NCI-H345 treated with DMSO at 0.1 percent for 48 hours (cell line): ENCODE measurements around the gene CDYL.

Experiments
- DNase-seq: peaks from one replicate; lab custom pipeline; 2025; ENCODE audit not compliant: unreplicated experiment; lab: John Stamatoyannopoulos, UW

The CDYL gene

GRCh38 chr6:4953440-4953839 lies 177.2 kb downstream of the CDYL start:
- no peak for DNase-seq

DNA sequence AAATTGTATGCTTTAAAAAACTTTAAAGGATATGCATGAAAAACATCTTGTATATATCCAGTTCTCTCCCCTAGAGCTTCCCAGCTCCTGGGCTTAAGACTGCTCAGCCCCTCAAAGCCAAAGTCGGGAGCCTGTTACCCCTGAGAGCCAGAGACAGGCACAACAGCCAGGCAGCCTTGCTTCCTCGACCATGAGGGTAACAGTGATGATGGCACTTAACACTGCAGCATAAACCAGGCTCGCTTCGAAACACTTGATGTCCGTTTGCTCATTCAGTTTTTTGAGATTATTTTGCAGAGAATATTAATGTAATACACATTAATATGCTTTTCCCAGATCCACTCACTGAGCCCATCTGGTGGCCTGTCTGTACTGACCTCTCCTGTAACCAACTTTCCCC lies 180.4 kb downstream of the CDYL start:
- DNase-seq: no peak

GRCh38 chr6:4957521-4958231 lies 181.5 kb downstream of the CDYL start:
- no peak for DNase-seq

GRCh38 chr6:4958624-4959023 lies 182.4 kb downstream of the CDYL start:
- no peak for DNase-seq

DNA sequence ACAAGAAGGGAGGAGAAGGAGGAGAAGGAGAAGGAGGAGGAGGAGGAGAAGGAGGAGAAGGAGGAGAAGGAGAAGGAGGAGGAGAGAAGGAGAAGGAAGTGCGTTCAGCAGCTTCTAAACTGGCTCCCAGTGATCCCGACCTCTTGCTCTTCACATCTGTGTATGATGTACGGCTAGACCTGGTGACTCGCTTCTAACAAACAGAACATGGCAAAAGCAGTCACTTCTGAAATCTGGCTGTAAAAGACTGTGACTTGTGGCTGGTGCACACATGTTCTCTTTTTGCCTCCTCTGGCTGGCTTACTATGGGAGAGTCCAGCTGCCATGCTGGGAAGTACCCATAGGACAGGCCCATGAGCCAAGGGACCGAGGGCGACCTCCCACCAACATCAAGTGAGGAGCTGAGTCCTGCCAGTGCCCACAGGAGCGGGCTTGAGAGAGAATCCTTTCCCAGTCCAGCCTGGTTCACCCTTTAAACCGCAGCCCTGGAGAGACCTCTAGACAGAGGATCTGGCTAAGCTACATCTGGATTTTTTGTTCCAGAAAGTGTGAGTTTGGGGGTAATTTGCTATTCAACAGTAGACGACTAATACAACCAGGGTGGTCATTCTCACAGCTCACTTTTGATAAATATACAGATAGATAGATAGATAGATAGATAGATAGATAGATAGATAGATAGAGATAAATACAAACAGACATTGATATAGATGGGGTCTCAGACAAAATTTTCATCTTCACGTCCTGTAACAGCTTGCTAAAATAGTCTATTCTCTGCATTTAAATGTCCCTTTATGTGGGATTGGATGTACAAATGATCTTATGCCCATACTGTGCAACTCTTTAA lies 185.3 kb downstream of the CDYL start:
- no peak for DNase-seq

- no peak for DNase-seq
These were observed 186.7 kb downstream of the CDYL start for GRCh38 chr6:4962905-4963304.

DNA sequence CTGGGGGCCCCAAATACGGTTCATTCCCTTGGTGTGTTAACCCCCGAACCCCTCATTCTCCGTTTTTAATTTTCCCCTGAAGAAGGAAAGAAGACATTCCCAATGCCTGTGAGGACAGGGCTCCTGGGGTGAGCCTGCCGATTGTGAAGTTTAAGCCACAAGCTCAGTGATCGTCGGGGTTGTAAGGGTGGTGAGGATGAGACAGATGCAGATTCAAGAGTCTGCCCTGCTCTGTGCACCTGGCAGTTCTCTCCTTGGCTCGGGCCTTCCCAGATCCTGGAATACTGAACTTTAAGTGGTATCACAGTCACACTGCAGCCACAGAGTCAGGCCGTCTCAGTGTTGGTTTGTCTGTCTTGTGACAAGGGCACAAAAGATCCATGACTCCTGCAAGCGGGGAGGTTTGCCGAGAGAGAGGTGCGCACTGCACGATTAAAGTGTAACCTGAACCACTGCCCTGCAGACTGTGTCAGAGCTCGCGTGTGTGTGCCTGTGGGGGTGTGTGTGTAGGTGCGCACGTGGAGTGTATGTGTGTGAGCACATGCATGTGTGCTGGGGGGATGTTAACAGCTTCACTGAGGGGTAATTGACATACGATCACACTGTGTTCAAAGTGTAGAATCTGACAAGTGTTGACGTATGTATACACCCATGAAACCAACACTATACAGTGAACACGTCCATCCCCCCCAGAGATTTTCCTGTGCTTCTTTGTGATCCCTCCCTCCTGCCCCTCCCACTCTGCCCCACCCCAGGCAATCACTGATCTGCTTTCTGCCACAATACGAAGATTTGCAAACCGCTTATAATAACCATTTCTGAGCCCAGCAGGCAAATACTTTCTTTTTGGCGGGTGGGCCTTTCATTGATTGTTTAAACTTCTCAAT lies 188.7 kb downstream of the CDYL start:
- DNase-seq: no peak

DNA sequence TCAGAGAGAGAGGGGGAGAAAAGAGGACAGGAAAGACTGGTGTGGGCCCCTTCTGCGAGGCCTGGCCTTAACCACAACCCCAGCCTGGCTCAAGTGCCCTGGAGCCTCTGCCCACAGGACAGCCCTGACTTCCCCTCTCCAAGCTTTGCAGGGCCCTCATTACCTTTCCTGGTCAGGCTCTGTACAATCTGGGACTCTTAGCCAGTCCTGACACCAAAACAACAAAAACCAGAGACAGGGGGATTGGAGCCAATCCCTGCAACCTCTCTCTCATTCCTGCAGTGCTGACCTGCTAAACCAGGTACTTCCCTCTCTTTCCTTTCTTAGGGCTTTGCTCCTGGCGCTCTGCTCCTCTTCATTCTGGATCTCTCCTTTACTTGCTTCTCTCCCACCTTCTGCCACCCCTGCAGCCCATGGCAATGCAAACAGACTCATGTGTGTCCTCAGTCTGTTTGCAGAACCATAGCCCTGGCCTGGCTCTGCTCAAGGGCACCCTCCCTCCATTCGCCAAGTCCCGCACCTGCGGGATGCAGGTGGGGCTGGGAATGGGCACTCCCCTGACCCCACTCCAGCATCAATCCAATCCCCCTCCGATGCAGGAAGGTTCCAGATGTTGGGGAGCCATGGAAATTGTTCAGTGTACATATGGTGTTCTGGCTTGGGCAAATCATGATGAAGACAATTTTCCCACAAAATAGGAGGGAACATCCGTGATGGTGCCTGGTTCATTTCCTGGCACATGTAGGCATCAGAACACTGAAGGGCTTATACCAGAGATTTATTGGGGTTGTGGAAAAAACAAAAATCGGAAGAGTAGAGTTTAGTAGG lies 189.6 kb downstream of the CDYL start:
- no peak for DNase-seq

DNA sequence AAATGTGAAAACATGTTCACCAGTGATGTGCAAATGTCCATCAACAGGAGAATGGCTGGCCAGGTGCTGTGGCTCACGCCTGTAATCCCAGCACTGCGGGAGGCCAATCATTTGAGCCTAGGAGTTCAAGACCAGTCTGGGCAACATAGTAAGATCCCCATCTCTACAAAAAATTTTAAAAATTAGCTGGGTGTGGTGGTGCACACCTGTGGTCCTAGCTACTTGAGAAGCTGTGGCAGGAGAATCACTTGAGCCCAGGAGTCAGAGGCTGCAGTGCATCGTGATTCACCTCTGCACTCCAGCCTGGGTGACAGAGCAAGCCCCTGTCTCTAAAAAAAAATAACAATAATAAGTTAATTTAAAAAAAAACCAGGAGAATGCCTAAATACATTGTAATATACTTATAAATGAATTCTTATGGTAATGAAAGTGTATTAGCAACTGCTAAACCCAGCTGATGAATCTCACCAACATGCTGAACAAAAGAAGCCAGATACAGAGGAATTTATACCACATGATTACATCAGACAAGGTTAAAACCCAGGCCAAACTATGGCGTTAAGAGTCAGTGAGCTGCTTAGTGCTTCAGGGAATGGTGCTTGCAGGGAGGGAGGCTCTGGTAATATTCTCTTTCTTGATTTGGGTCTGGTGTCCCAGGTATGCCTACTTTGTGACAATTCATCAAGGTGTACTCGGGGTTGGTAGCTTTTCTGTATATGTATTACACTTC lies 191.3 kb downstream of the CDYL start:
- DNase-seq: no peak

DNA sequence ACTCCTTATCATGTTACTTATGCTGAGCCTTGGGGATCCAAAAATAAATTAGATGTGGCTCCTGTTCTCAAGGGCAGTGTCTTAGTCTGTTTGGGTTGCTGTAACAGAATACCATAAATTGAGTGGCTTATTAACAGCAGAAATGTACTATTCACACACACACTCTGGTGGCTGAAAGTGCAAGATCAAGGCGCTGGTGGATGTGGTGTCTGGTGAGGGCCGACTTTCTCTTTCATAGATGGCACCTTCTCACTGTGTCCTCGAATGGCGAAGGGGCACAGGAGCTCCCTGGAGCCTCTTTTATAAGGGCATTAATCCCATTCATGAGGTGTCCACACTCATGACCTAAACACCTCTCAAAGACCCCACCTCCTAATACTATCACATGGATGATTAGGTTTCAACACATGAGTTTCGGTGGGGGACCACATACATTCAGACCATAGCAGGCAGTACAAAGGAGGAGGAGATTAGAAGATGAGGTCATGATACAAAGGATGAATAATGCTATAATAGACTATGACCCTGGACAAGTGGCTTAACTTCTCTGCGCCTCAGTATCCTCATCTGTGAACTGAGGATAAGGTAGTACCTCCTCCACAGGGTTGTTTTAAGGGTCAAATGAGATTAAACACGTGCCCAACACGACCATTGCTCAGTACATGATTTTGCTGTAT lies 193.5 kb downstream of the CDYL start:
- DNase-seq: no peak

- DNase-seq: no peak
These were observed 194.7 kb downstream of the CDYL start for GRCh38 chr6:4970739-4971395.

GRCh38 chr6:4971851-4972250 lies 195.6 kb downstream of the CDYL start:
- DNase-seq: no peak

DNA sequence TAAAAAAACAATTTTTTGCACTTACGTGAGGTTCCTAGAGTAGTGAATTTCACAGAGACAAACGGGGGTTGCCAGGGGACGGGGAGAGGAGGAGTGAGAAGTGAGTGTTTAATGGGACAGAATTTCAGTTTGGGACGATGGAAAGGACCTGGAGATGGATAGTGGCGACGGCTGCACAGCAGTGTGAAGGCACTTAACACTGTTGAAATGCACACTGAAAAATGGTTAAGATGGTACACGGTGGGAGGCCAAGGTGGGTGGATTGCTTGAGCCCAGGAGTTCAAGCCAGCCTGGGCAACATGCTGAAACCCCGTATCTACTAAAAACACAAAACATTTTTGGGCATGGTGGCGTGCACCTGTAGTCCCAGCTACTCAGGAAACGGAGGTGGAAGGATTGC lies 196.2 kb downstream of the CDYL start:
- no peak for DNase-seq

GRCh38 chr6:4973415-4973814 lies 197.2 kb downstream of the CDYL start:
- no peak for DNase-seq

DNA sequence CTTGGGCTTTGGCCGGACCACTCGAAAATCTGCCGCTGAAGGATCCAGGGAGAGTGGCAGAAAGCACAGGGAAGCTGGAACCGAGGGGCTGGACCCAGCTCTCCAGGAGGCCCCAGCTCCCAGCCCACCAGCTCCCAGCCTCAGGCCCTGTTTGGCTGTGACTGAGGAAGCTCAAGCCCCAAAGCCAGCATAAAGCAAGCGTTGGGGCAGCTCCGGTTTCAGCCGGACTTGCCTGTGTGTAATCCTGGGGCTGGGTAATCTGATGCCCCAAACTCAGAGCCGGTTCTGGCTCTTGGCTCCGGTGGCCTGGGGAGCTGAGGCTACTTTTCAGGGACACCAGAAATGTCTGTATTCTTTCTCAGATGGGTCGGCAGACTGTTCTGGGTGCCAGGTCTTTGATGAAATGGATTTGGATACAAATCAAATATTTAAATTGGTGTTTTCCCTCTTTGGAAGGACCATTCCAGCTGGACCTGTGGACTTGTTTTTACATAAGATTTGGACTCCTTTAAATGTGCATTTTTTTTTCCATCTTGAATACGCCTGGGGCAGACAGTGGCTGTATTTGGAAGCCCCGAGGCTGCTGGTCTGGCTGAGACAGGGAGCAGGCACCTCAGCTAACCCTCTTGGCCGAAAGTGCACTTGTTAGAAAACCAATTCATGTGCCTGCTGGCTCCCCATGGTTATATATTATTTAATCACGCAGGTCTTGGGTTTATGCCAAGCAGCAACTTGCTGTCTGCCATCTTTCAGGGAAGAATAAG lies 198.0 kb downstream of the CDYL start:
- peak; percentile 1 for DNase-seq

GRCh38 chr6:4974962-4975361 lies 198.8 kb downstream of the CDYL start:
- DNase-seq: no peak

GRCh38 chr6:4975506-4975905 lies 199.3 kb downstream of the CDYL start:
- no peak for DNase-seq

GRCh38 chr6:4977468-4977867 lies 201.3 kb downstream of the CDYL start:
- no peak for DNase-seq
